Gastrocnemius medialis (tissue), 4 donors: Measurements from ENCODE around the gene FSTL1. TPM values are rescaled to one million over a fixed set of nuclear protein-coding genes. Genes with fewer than 3 reads are reported as not detected.

Experiments
- ATAC-seq, 2 donors: fragments of 150-250 bp; one replicate each; pipeline ENCODE4 v1.9.1; 2016
- DNase-seq, 2 donors: peaks; one replicate each; pipeline ENCODE4 v3.0.0-alpha.2; 2019
- H3K27ac ChIP-seq, 4 donors: fragments of 200-600 bp; sonication (generic); 1 replicate in 1 of 4; 2 replicates in 3 of 4; pipeline ENCODE4 v1.5.1; 2016 to 2018; ENCODE audit warnings: mild to moderate bottlenecking in 2 of 4, moderate library complexity in 1 of 4
- H3K27me3 ChIP-seq, 3 donors: fragments of 200-600 bp; sonication (generic) in 2 of 3; 1 replicate in 1 of 3; 2 replicates in 2 of 3; pipeline versions ENCODE4 v1.5.1 to v1.6.0; 2016 to 2019; ENCODE audit warnings: mild to moderate bottlenecking in 1 of 3, moderate library complexity in 1 of 3
- H3K36me3 ChIP-seq, 2 donors: fragments of 200-600 bp; sonication (generic) in 1 of 2; one replicate each; pipeline ENCODE4 v1.5.1; 2017 to 2018
- H3K4me1 ChIP-seq, 2 donors: fragments of 200-600 bp; sonication (generic) in 1 of 2; one replicate each; pipeline ENCODE4 v1.5.1; 2016 to 2017; ENCODE audit warnings: mild to moderate bottlenecking in 2 of 2
- H3K4me3 ChIP-seq, 4 donors: fragments of 200-600 bp; sonication (generic) in 3 of 4; 1 replicate in 1 of 4; 2 replicates in 3 of 4; pipeline ENCODE4 v1.5.1; 2016 to 2019; ENCODE audit warnings: mild to moderate bottlenecking in 2 of 4
- H3K9me3 ChIP-seq, 3 donors: fragments of 200-600 bp; sonication (generic) in 2 of 3; 1 replicate in 1 of 3; 2 replicates in 2 of 3; pipeline ENCODE4 v1.5.1; 2016 to 2019
- CTCF ChIP-seq, 5 experiments: fragments of 450-650 bp in 3 of 5; fragments of 200-600 bp in 2 of 5; sonication (generic) in 2 of 5; IDR thresholded peaks in 4 of 5; conservative IDR thresholded peaks in 1 of 5; 1 replicate in 4 of 5; 2 replicates in 1 of 5; pipeline ENCODE4 v1.5.1; 2016 to 2019; ENCODE audit warnings: antibody characterized with exemption in 5 of 5, mild to moderate bottlenecking in 3 of 5, moderate library complexity in 3 of 5
- POLR2A ChIP-seq, 2 donors: fragments of 450-650 bp; IDR thresholded peaks; one replicate each; pipeline ENCODE4 v1.6.1; 2017; ENCODE audit warnings: antibody characterized with exemption in 2 of 2, mild to moderate bottlenecking in 2 of 2, moderate library complexity in 2 of 2
- in situ Hi-C, 4 donors: fragments of 200-750 bp; cut with MboI; loops; one replicate each; pipeline versions ENCODE4 v1.15.0 to v1.8.0; 2017; ENCODE audit warnings: low sequenced_read_pairs in 4 of 4
- intact Hi-C: fragments of 100-400 bp; cut with DNase I; formaldehyde crosslinking; loops from one replicate; pipeline ENCODE4 v1.15.1; 2023; ENCODE audit warnings: low total_unique reads
- total RNA-seq, 4 donors: library from RNA; depleted of rRNA; stranded (reverse); fragments of >200 nt; gene quantifications; one replicate each; pipeline versions ENCODE4 v1.1.0 to v1.2.3, GENCODE V29; 2016

Gene FSTL1
- total RNA-seq, 4 donors from 2014 or later, result 33.4 to 77.5 (median 44.0) TPM

- ATAC-seq, result no peak
- peaks cover under 1 to 3% of the 10 kb centered on the region in 2 donors for H3K4me1 ChIP-seq
- intact Hi-C loops, result no loop called here
Observed at GRCh38 chr3:120355486-120355885, 95.3 kb downstream of the FSTL1 start.

DNA sequence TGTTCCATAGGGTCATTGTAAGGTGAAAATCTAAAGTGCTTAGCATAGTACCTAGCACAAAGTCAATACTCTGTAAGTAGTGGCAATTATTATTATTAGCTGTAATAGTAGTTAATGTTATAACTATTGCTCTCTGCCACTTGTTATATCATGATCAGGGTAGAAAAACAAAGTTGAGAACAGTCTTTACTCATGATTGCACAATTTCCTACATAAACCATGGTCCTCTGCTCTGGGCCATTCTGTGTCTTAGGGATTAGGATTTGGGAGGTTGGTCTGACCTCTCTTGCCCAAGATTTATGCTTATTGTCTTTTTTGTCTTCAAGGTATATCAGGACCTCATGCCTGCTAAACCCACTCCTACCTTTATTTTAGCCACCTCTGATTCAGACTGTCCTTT, 97.3 kb downstream of the FSTL1 start:
- H3K27ac ChIP-seq, result no peak overlapping the region
- DNase-seq (no peak), ATAC-seq (no peak)
- H3K9me3 ChIP-seq, result no peaks in the 10 kb centered on the region
- peaks cover 8 to 12% of the 10 kb centered on the region in 2 donors for H3K4me1 ChIP-seq
- no peaks in the 10 kb centered on the region for H3K36me3 ChIP-seq
- no peak for TF ChIP-seq CTCF (IDR thresholded peaks at IDR 0.05 in 4 of 5, conservative IDR thresholded peaks at IDR 0.05 in 1 of 5)
- no peak for TF ChIP-seq POLR2A (IDR thresholded peaks at IDR 0.05)
- H3K4me3 ChIP-seq, result no peak overlapping the region
- in situ Hi-C loops (no loop called here), intact Hi-C loops (loop anchor here (5.0 kb wide), 1 partner anchor 111 kb away; no protein-coding TSS in a partner anchor)
- H3K27me3 ChIP-seq, result no peaks in the 10 kb centered on the region

More at GRCh38 chr3:120355486-120355885, 95.3 kb downstream of the FSTL1 start:
- Histone ChIP-seq H3K9me3 (no peaks in the 10 kb centered on the region), H3K27ac (no peak overlapping the region), H3K27me3 (no peaks in the 10 kb centered on the region), H3K36me3 (no peaks in the 10 kb centered on the region), H3K4me3 (no peak overlapping the region)
- DNase-seq, result no peak
- in situ Hi-C loops, result no loop called here
- TF ChIP-seq CTCF (IDR thresholded peaks at IDR 0.05 in 4 of 5, conservative IDR thresholded peaks at IDR 0.05 in 1 of 5) (no peak), POLR2A (IDR thresholded peaks at IDR 0.05) (no peak)

GRCh38 chr3:120352017-120352416, 98.8 kb downstream of the FSTL1 start:
- intact Hi-C loops, result loop anchor here (5.0 kb wide), 1 partner anchor 110 kb away; no protein-coding TSS in a partner anchor

DNA sequence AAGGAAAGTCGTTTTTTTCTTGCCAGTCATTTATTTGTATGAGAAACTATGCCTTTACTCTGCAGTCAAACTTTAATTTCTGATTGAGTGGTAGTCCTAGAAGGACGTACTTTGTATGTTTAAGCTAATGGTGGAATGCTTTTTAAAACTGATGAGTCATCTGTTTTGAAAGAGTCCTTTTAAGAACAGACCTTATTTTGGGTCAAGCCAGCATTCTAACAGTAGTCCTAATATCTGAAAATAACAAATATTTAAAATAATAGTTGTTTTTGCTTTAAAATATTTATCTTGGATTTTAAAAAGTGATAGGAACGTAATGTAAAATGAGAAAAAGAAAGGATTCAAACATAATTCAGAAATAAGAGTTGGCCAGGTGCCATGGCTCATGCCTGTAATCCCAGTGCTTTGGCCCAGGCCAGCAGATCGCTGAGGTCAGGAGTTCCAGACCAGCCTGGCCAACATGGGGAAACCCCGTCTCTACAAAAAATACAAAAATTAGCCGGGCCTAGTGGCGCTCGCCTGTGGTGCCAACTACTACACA, 100.3 kb downstream of the FSTL1 start:
- H3K36me3 ChIP-seq, result no peaks in the 10 kb centered on the region
- TF ChIP-seq CTCF (IDR thresholded peaks at IDR 0.05 in 4 of 5, conservative IDR thresholded peaks at IDR 0.05 in 1 of 5), result no peak
- no peak for TF ChIP-seq POLR2A (IDR thresholded peaks at IDR 0.05)
- in situ Hi-C loops (no loop called here), intact Hi-C loops (loop anchor here (5.0 kb wide), 1 partner anchor 108 kb away; no protein-coding TSS in a partner anchor)
- H3K4me3 ChIP-seq, result peak overlapping the region; percentile 77 to 95 (median 85)
- H3K27me3 ChIP-seq, result no peaks in the 10 kb centered on the region
- ATAC-seq (no peak), DNase-seq (peak in 1 of 2 donors; percentile 14)
- no peaks in the 10 kb centered on the region for H3K9me3 ChIP-seq
- peaks cover 18 to 32% of the 10 kb centered on the region in 2 donors for H3K4me1 ChIP-seq
- peak overlapping the region; percentile 88 to 93 (median 90) for H3K27ac ChIP-seq

More at GRCh38 chr3:120352017-120352416, 98.8 kb downstream of the FSTL1 start:
- no peak for DNase-seq
- Histone ChIP-seq H3K4me1 (peaks cover 18 to 19% of the 10 kb centered on the region in 2 donors), H3K4me3 (no peak overlapping the region), H3K27ac (no peak overlapping the region), H3K27me3 (no peaks in the 10 kb centered on the region), H3K36me3 (no peaks in the 10 kb centered on the region), H3K9me3 (no peaks in the 10 kb centered on the region)
- TF ChIP-seq CTCF (IDR thresholded peaks at IDR 0.05 in 4 of 5, conservative IDR thresholded peaks at IDR 0.05 in 1 of 5) (no peak), POLR2A (IDR thresholded peaks at IDR 0.05) (no peak)
- no peak for ATAC-seq
- in situ Hi-C loops, result no loop called here
